Esophagus squamous epithelium (tissue), 5 donors: ENCODE results near the gene RTF1. TPM values are rescaled to one million over a fixed set of nuclear protein-coding genes. Genes with fewer than 3 reads are reported as not detected.

Source experiments
- DNase-seq: peaks from one replicate; lab custom pipeline; 2025; lab: John Stamatoyannopoulos, UW
- H3K27ac ChIP-seq, 4 donors: fragments of 200-600 bp; sonication (generic); one replicate each; pipeline ENCODE4 v1.5.1; 2016 to 2019; ENCODE audit warnings: mild to moderate bottlenecking in 1 of 4
- H3K27me3 ChIP-seq, 4 donors: fragments of 200-600 bp; sonication (generic); 1 replicate in 3 of 4; 2 replicates in 1 of 4; pipeline versions ENCODE4 v1.5.1 to v1.6.0; 2017 to 2021; ENCODE audit warnings: antibody characterized with exemption in 1 of 4
- H3K36me3 ChIP-seq, 3 donors: fragments of 200-600 bp; sonication (generic); one replicate each; pipeline ENCODE4 v1.5.1; 2016 to 2019
- H3K4me1 ChIP-seq, 3 donors: fragments of 200-600 bp; sonication (generic); one replicate each; pipeline ENCODE4 v1.5.1; 2017 to 2019
- H3K4me3 ChIP-seq, 4 donors: fragments of 200-600 bp; sonication (generic); 1 replicate in 3 of 4; 2 replicates in 1 of 4; pipeline ENCODE4 v1.5.1; 2016 to 2019; ENCODE audit warnings: mild to moderate bottlenecking in 2 of 4, moderate library complexity in 1 of 4
- H3K9me3 ChIP-seq, 3 donors: fragments of 200-600 bp; sonication (generic); one replicate each; pipeline ENCODE4 v1.5.1; 2016 to 2019
- POLR2A ChIP-seq, 4 donors: fragments of 450-650 bp; IDR thresholded peaks; one replicate each; pipeline ENCODE4 v1.6.1; 2017; ENCODE audit warnings: antibody characterized with exemption in 4 of 4, mild to moderate bottlenecking in 4 of 4, moderate library complexity in 3 of 4
- WGBS, 2 donors: methylation state at CpG; one replicate each; pipeline ENCODE4 v1.1.5; 2018; 5-methylcytosine and 5-hydroxymethylcytosine counted together
- intact Hi-C: fragments of 100-400 bp; cut with DNase I; formaldehyde crosslinking; loops from one replicate; pipeline ENCODE4 v1.15.0; 2022
- total RNA-seq, 4 donors: library from RNA; depleted of rRNA; stranded (reverse); fragments of >200 nt; gene quantifications; one replicate each; pipeline ENCODE4 v1.1.0, GENCODE V29; 2016
- TF ChIP-seq, protein P1 (sequence below), 6 experiments: fragments of 450-650 bp in 4 of 6; fragments of 200-600 bp in 2 of 6; sonication (generic) in 2 of 6; IDR thresholded peaks; one replicate each; pipeline ENCODE4 v1.5.1; 2016 to 2019; ENCODE audit warnings: antibody characterized with exemption in 6 of 6, mild to moderate bottlenecking in 4 of 6, moderate library complexity in 4 of 6
- donor health status: DM: yes; HTN: yes; CAD: no.

Gene RTF1
- total RNA-seq, 4 donors from 2014 or later, result 23.3 to 41.6 (median 33.6) TPM

DNA sequence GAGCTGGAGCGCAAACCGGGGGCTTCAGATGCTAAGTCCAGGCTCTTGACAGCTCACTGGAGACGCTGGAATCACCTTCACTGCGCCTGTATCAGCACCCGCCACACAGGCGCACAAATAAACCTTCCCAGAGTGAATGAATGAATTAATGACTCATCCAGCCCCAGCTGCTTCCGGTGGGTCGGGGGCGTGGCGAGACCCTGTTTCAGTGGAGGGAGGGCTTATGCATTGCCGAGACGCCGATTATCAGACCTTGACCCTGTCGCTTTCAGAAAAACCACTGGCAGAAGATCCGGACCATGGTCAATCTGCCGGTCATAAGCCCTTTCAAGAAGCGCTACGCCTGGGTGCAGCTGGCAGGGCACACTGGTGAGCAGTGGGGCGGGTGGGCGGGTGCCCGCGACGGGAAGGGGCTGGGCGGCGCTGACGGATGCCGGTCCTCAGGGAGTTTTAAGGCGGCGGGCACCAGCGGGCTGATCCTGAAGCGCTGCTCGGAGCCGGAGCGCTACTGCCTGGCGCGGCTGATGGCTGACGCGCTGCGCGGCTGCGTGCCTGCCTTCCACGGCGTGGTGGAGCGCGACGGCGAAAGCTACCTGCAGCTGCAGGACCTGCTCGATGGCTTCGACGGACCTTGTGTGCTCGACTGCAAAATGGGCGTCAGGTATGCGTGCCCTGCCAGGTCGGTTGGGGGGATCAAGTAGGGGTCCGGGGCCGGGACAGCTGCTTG is 84.5 kb downstream of the RTF1 start:
- 7 to 8% methylated on average over 7 to 27 of the region's 56 CpGs for WGBS, 2 donors
- Histone ChIP-seq H3K9me3 (no peaks in the 10 kb centered on the region), H3K4me3 (peak overlapping the region in 3 of 4 donors; percentile 20 to 58 (median 34)), H3K27me3 (peaks cover 14 to 100% (median 19%) of the 10 kb centered on the region in 4 donors), H3K4me1 (peaks cover 25 to 33% (median 30%) of the 10 kb centered on the region in 3 donors), H3K27ac (no peak overlapping the region), H3K36me3 (no peaks in the 10 kb centered on the region)
- TF ChIP-seq, protein P1, sequence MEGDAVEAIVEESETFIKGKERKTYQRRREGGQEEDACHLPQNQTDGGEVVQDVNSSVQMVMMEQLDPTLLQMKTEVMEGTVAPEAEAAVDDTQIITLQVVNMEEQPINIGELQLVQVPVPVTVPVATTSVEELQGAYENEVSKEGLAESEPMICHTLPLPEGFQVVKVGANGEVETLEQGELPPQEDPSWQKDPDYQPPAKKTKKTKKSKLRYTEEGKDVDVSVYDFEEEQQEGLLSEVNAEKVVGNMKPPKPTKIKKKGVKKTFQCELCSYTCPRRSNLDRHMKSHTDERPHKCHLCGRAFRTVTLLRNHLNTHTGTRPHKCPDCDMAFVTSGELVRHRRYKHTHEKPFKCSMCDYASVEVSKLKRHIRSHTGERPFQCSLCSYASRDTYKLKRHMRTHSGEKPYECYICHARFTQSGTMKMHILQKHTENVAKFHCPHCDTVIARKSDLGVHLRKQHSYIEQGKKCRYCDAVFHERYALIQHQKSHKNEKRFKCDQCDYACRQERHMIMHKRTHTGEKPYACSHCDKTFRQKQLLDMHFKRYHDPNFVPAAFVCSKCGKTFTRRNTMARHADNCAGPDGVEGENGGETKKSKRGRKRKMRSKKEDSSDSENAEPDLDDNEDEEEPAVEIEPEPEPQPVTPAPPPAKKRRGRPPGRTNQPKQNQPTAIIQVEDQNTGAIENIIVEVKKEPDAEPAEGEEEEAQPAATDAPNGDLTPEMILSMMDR (IDR thresholded peaks at IDR 0.05), result no peak
- TF ChIP-seq POLR2A (IDR thresholded peaks at IDR 0.05), result no peak
- intact Hi-C loops, result no loop called here
- no peak for DNase-seq

- Histone ChIP-seq H3K36me3 (no peaks in the 10 kb centered on the region), H3K9me3 (no peaks in the 10 kb centered on the region), H3K4me1 (peaks cover 25 to 33% (median 30%) of the 10 kb centered on the region in 3 donors), H3K4me3 (peak overlapping the region; percentile 3 to 58 (median 27)), H3K27ac (no peak overlapping the region), H3K27me3 (peaks cover 14 to 98% (median 19%) of the 10 kb centered on the region in 4 donors)
- DNase-seq, result no peak
- no peak for TF ChIP-seq POLR2A (IDR thresholded peaks at IDR 0.05)
- TF ChIP-seq, protein P1 (IDR thresholded peaks at IDR 0.05), result no peak
- intact Hi-C loops, result no loop called here
- 5 to 9% methylated on average over 4 to 7 of the region's 64 CpGs for WGBS, 2 donors
These were observed 85.3 kb downstream of the RTF1 start for GRCh38 chr15:41501931-41502794.

GRCh38 chr15:41502795-41503668 is 86.1 kb downstream of the RTF1 start:
- TF ChIP-seq, protein P1 (IDR thresholded peaks at IDR 0.05), result no peak
- no peak for TF ChIP-seq POLR2A (IDR thresholded peaks at IDR 0.05)
- H3K27me3 ChIP-seq, result peaks cover 14 to 93% (median 19%) of the 10 kb centered on the region in 4 donors
- H3K9me3 ChIP-seq, result no peaks in the 10 kb centered on the region
- intact Hi-C loops, result no loop called here
- DNase-seq, result no peak
- H3K36me3 ChIP-seq, result no peaks in the 10 kb centered on the region
- no peak overlapping the region for H3K27ac ChIP-seq
- peaks cover 25 to 35% (median 30%) of the 10 kb centered on the region in 3 donors for H3K4me1 ChIP-seq
- peak overlapping the region; percentile 3 to 58 (median 27) for H3K4me3 ChIP-seq
- 21% methylated on average over 7 of the region's 54 CpGs; no CpG with 5 or more reads in 1 of the 2 donors for WGBS, 2 donors

- TF ChIP-seq, protein P1 (IDR thresholded peaks at IDR 0.05), result no peak
- no peak for TF ChIP-seq POLR2A (IDR thresholded peaks at IDR 0.05)
- DNase-seq, result no peak
- H3K4me3 ChIP-seq, result no peak overlapping the region
- intact Hi-C loops, result no loop called here
- no peaks in the 10 kb centered on the region for H3K9me3 ChIP-seq
- no peak overlapping the region for H3K27ac ChIP-seq
- H3K27me3 ChIP-seq, result peaks cover 14 to 89% (median 18%) of the 10 kb centered on the region in 4 donors
- peaks cover 25 to 39% (median 30%) of the 10 kb centered on the region in 3 donors for H3K4me1 ChIP-seq
- WGBS, 2 donors, result no CpG with 5 or more reads among the region's 5 CpGs
- H3K36me3 ChIP-seq, result no peaks in the 10 kb centered on the region
These were observed 86.7 kb downstream of the RTF1 start for GRCh38 chr15:41503669-41504010.
